Prostate gland (tissue), 2 donors: ENCODE data around the gene NR3C1.

Experiments
- CTCF ChIP-seq, 4 experiments: fragments of 200-600 bp in 2 of 4; fragments of 450-650 bp in 2 of 4; sonication (generic) in 2 of 4; IDR thresholded peaks; 1 replicate in 3 of 4; 2 replicates in 1 of 4; pipeline ENCODE4 v1.5.1; 2016 to 2019; ENCODE audit warnings: antibody characterized with exemption in 4 of 4, mild to moderate bottlenecking in 2 of 4, moderate library complexity in 2 of 4
- POLR2A ChIP-seq: fragments of 450-650 bp; IDR thresholded peaks from one replicate; pipeline ENCODE4 v1.6.1; 2016; ENCODE audit warnings: antibody characterized with exemption, mild to moderate bottlenecking
- POLR2AphosphoS5 ChIP-seq: sonication (generic); formaldehyde crosslinking; IDR thresholded peaks from one replicate; pipeline ENCODE4 v1.6.1; 2017; ENCODE audit warnings: antibody characterized with exemption

GRCh38 chr5:143319437-143320227 lies 83.9 kb downstream of the NR3C1 start:
- TF ChIP-seq POLR2A (no peak), CTCF (IDR thresholded peaks at IDR 0.05) (no peak), POLR2AphosphoS5 (no peak)
